Sigmoid colon (tissue), 7 donors: Measurements from ENCODE around the gene ALKBH2. TPM values are rescaled to one million over a fixed set of nuclear protein-coding genes. Genes with fewer than 3 reads are reported as not detected.

Experiments used
- DNase-seq: peaks from one replicate; pipeline ENCODE4 v3.0.0-alpha.2; 2019
- H3K27ac ChIP-seq, 4 donors: fragments of 200-600 bp; sonication (generic); one replicate each; pipeline ENCODE4 v1.5.1; 2016 to 2019; ENCODE audit warnings: mild to moderate bottlenecking in 1 of 4
- H3K27me3 ChIP-seq, 3 donors: fragments of 200-600 bp; sonication (generic); one replicate each; pipeline ENCODE4 v1.5.1; 2019; ENCODE audit warnings: mild to moderate bottlenecking in 1 of 3
- H3K36me3 ChIP-seq, 4 donors: fragments of 200-600 bp; sonication (generic); one replicate each; pipeline ENCODE4 v1.5.1; 2016 to 2019
- H3K4me1 ChIP-seq, 4 donors: fragments of 200-600 bp; sonication (generic); one replicate each; pipeline ENCODE4 v1.5.1; 2017 to 2019
- H3K4me3 ChIP-seq, 4 donors: fragments of 200-600 bp; sonication (generic); one replicate each; pipeline ENCODE4 v1.5.1; 2017 to 2019; ENCODE audit warnings: mild to moderate bottlenecking in 2 of 4, moderate library complexity in 1 of 4
- H3K9me3 ChIP-seq, 4 donors: fragments of 200-600 bp in 3 of 4; sonication (generic) in 3 of 4; one replicate each; pipeline versions ENCODE4 v1.5.1 to v1.6.1; 2013 to 2019
- EP300 ChIP-seq, 4 donors: sonication (generic); formaldehyde crosslinking; IDR thresholded peaks; one replicate each; pipeline ENCODE4 v1.6.1; 2017; ENCODE audit warnings: antibody characterized with exemption in 4 of 4
- POLR2A ChIP-seq, 2 donors: fragments of 450-650 bp; IDR thresholded peaks; one replicate each; pipeline ENCODE4 v1.6.1; 2016; ENCODE audit warnings: antibody characterized with exemption in 2 of 2, mild to moderate bottlenecking in 2 of 2, moderate library complexity in 2 of 2
- POLR2AphosphoS5 ChIP-seq, 4 donors: sonication (generic); formaldehyde crosslinking; IDR thresholded peaks; one replicate each; pipeline ENCODE4 v1.6.1; 2017; ENCODE audit warnings: antibody characterized with exemption in 4 of 4
- WGBS, 2 donors: extraction: QIAGEN DNeasy Blood & Tissue Kit; methylation state at CpG; one replicate each; pipeline ENCODE4 v1.1.7; 2013; 5-methylcytosine and 5-hydroxymethylcytosine counted together
- intact Hi-C: fragments of 100-400 bp; cut with DNase I; formaldehyde crosslinking; loops from one replicate; pipeline ENCODE4 v1.15.1; 2023
- polyA plus RNA-seq, 3 donors: library from polyadenylated mRNA; stranded (reverse); fragments of 200-250 nt; gene quantifications; one replicate each; pipeline ENCODE4 v1.2.3, GENCODE V29; 2013
- total RNA-seq, 4 donors: library from RNA; depleted of rRNA; stranded (reverse); fragments of >200 nt; gene quantifications; one replicate each; pipeline ENCODE4 v1.1.0, GENCODE V29; 2016
- TF ChIP-seq, protein P1 (sequence below), 4 experiments: fragments of 450-650 bp in 3 of 4; fragments of 200-600 bp in 1 of 4; IDR thresholded peaks; one replicate each; pipeline ENCODE4 v1.5.1; 2016 to 2019; ENCODE audit warnings: antibody characterized with exemption in 4 of 4, mild to moderate bottlenecking in 3 of 4, moderate library complexity in 2 of 4
- donor health status: healthy with polysubstance abuse.
- donor health status: Bipolar disorder and iron deficiency.
- donor health status: healthy.

The ALKBH2 gene
- total and polyA plus RNA-seq, 7 donors = 5.3 to 29.3 (median 15.5) TPM

DNA sequence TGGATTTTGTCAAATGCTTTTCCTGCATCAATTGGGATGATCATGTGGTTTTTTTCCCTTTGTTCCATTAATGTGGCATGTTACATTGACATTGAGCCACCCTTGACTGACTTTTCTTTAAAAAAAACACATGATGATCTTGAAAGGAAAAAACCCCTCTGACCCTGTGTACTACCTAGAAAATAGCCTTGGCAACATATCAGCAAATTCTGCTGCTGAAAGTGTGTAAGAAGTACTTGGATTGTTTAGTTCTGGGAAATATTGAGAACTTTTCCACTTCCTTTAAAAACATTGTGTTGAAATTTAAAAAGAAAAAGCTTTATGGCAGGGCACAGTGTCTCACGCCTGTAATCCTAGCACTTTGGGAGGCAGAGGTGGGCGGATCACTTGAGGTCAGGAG lies 43.8 kb upstream of the ALKBH2 start:
- Histone ChIP-seq H3K4me1 (peaks cover 0 to 32% (median 21%) of the 10 kb centered on the region in 4 donors), H3K27ac (peak overlapping the region; percentile 41 to 60 (median 54)), H3K4me3 (no peak overlapping the region), H3K27me3 (no peaks in the 10 kb centered on the region), H3K9me3 (no peaks in the 10 kb centered on the region), H3K36me3 (peaks cover 0 to 14% (median 7%) of the 10 kb centered on the region in 4 donors)
- intact Hi-C loops = no loop called here
- DNase-seq = no peak
- WGBS, 2 donors = 76 to 77% methylated on average over 2 of the region's 2 CpGs
- TF ChIP-seq POLR2A (IDR thresholded peaks at IDR 0.05) (no peak), POLR2AphosphoS5 (IDR thresholded peaks at IDR 0.05) (no peak), EP300 (IDR thresholded peaks at IDR 0.05) (peak in 1 of 4 donors; percentile 16)

GRCh38 chr12:109134186-109134917 lies 41.1 kb upstream of the ALKBH2 start:
- H3K9me3 ChIP-seq = no peaks in the 10 kb centered on the region
- intact Hi-C loops = no loop called here
- no peaks in the 10 kb centered on the region for H3K36me3 ChIP-seq
- no peak overlapping the region for H3K4me3 ChIP-seq
- H3K27me3 ChIP-seq = no peaks in the 10 kb centered on the region
- peak overlapping the region; percentile 53 to 83 (median 70) for H3K27ac ChIP-seq
- 62 to 66% methylated on average over 6 of the region's 6 CpGs for WGBS, 2 donors
- DNase-seq = peak; percentile 68
- TF ChIP-seq, protein P1, sequence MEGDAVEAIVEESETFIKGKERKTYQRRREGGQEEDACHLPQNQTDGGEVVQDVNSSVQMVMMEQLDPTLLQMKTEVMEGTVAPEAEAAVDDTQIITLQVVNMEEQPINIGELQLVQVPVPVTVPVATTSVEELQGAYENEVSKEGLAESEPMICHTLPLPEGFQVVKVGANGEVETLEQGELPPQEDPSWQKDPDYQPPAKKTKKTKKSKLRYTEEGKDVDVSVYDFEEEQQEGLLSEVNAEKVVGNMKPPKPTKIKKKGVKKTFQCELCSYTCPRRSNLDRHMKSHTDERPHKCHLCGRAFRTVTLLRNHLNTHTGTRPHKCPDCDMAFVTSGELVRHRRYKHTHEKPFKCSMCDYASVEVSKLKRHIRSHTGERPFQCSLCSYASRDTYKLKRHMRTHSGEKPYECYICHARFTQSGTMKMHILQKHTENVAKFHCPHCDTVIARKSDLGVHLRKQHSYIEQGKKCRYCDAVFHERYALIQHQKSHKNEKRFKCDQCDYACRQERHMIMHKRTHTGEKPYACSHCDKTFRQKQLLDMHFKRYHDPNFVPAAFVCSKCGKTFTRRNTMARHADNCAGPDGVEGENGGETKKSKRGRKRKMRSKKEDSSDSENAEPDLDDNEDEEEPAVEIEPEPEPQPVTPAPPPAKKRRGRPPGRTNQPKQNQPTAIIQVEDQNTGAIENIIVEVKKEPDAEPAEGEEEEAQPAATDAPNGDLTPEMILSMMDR (IDR thresholded peaks at IDR 0.05) = peak in 3 of 4 experiments; percentile 31 to 40 (median 35)
- TF ChIP-seq EP300 (IDR thresholded peaks at IDR 0.05) (no peak), POLR2AphosphoS5 (IDR thresholded peaks at IDR 0.05) (peak in 2 of 4 donors; percentile 17 to 28), POLR2A (IDR thresholded peaks at IDR 0.05) (no peak)
- H3K4me1 ChIP-seq = peaks cover 0 to 49% (median 44%) of the 10 kb centered on the region in 4 donors

GRCh38 chr12:109131154-109132050 lies 38.1 kb upstream of the ALKBH2 start:
- 71 to 87% methylated on average over 24 of the region's 24 CpGs for WGBS, 2 donors
- peak overlapping the region; percentile 47 to 83 (median 80) for H3K27ac ChIP-seq
- peaks cover 0 to 59% (median 51%) of the 10 kb centered on the region in 4 donors for H3K4me1 ChIP-seq

DNA sequence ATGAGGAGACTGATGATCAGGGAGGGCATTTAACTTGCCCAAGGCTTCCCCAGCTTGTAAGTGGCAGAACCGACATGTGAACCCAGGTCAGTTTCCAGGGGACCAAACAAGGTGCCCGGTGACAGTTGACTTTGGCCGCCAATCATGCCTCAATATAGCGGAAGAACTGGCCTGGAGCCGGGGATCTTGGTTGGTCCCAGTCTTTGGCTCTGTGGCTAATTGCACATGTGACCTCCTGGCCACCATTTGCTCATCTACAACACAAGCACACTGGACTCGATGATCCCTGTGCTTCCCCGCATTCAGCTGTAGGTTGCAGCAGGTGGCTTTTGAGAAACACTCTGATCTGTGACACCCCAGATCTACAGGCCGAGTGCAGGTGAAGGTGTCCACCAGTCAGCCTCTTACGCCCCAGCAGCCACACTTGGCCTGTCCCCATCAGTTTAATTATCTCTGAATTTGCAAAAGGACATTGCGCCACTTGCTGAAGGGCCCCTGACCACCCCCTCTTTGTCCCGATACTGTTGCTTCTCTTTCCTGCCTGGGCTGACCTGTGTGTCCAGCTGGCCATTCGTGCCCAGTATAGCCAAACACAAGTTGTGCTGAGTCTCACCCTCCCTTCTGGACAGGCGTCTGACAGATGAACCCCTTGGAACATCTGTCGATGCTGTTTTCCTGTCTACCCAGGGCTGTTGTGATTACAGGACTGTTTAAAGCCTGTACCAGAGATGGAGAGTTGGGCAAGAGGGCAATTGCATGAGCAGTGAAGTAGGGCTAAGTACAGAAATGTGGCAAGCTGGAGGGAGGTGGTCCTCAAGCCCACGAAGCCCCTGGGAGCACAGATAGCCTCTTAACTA lies 37.3 kb upstream of the ALKBH2 start:
- Histone ChIP-seq H3K4me3 (peak overlapping the region in 1 of 4 donors; percentile 16), H3K27me3 (no peaks in the 10 kb centered on the region), H3K9me3 (no peaks in the 10 kb centered on the region), H3K36me3 (no peaks in the 10 kb centered on the region), H3K4me1 (peaks cover 0 to 68% (median 58%) of the 10 kb centered on the region in 4 donors), H3K27ac (peak overlapping the region; percentile 47 to 83 (median 80))
- intact Hi-C loops = no loop called here
- peak; percentile 54 for DNase-seq
- no peak for TF ChIP-seq EP300 (IDR thresholded peaks at IDR 0.05)
- TF ChIP-seq POLR2AphosphoS5 (IDR thresholded peaks at IDR 0.05) = no peak
- no peak for TF ChIP-seq POLR2A (IDR thresholded peaks at IDR 0.05)
- TF ChIP-seq, protein P1 (IDR thresholded peaks at IDR 0.05) = no peak
- WGBS, 2 donors = 86 to 91% methylated on average over 15 of the region's 15 CpGs

More at GRCh38 chr12:109131154-109132050, 38.1 kb upstream of the ALKBH2 start:
- Histone ChIP-seq H3K4me3 (peak overlapping the region in 2 of 4 donors; percentile 2 to 16), H3K9me3 (no peaks in the 10 kb centered on the region), H3K36me3 (no peaks in the 10 kb centered on the region), H3K27me3 (no peaks in the 10 kb centered on the region)
- TF ChIP-seq POLR2A (IDR thresholded peaks at IDR 0.05) (no peak), POLR2AphosphoS5 (IDR thresholded peaks at IDR 0.05) (peak in 3 of 4 donors; percentile 47 to 59 (median 52)), EP300 (IDR thresholded peaks at IDR 0.05) (no peak)
- DNase-seq = peak; percentile 82
- intact Hi-C loops = no loop called here
